Measurements from ENCODE around the gene MAMDC2. TPM values are rescaled to one million over a fixed set of nuclear protein-coding genes. Genes with fewer than 3 reads are reported as not detected.

The MAMDC2 gene
- total and polyA plus RNA-seq, 12 donors = 0.83 to 15.7 (median 5.0) TPM

DNA sequence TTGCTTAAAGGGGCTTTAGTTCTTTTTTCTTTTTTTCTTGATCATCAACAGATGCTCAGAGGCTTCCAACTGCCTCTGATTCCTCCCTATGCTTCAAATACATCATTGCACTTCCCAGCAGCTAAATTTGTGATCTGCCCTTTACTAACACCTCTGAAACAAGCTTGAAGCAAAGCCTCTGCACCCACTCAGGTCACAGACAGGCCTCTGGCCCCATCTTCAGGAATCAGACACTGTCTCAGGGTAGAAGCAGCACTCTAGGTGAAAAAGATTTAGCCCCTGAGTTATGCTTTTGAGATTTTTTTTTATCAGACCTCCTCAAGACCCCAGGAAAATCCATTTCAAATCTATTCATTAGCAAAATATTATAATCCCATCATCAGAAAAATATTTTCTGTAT lies 91.5 kb downstream of the MAMDC2 start:
- TF ChIP-seq POLR2A (IDR thresholded peaks at IDR 0.05) = no peak
- TF ChIP-seq, protein P1, sequence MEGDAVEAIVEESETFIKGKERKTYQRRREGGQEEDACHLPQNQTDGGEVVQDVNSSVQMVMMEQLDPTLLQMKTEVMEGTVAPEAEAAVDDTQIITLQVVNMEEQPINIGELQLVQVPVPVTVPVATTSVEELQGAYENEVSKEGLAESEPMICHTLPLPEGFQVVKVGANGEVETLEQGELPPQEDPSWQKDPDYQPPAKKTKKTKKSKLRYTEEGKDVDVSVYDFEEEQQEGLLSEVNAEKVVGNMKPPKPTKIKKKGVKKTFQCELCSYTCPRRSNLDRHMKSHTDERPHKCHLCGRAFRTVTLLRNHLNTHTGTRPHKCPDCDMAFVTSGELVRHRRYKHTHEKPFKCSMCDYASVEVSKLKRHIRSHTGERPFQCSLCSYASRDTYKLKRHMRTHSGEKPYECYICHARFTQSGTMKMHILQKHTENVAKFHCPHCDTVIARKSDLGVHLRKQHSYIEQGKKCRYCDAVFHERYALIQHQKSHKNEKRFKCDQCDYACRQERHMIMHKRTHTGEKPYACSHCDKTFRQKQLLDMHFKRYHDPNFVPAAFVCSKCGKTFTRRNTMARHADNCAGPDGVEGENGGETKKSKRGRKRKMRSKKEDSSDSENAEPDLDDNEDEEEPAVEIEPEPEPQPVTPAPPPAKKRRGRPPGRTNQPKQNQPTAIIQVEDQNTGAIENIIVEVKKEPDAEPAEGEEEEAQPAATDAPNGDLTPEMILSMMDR (IDR thresholded peaks at IDR 0.05) = no peak
- no peaks in the 10 kb centered on the region for H3K4me1 ChIP-seq (replicated peaks in 1 of 2)
- intact Hi-C loops (cut with DNase I) = no loop called here
- no peaks in the 10 kb centered on the region for H3K9me3 ChIP-seq (replicated peaks in 1 of 3)
- H3K36me3 ChIP-seq (replicated peaks in 1 of 2) = no peaks in the 10 kb centered on the region
- H3K4me3 ChIP-seq = no peak overlapping the region
- no peaks in the 10 kb centered on the region for H3K27me3 ChIP-seq
- H3K27ac ChIP-seq = no peak overlapping the region
- DNase-seq = no peak

DNA sequence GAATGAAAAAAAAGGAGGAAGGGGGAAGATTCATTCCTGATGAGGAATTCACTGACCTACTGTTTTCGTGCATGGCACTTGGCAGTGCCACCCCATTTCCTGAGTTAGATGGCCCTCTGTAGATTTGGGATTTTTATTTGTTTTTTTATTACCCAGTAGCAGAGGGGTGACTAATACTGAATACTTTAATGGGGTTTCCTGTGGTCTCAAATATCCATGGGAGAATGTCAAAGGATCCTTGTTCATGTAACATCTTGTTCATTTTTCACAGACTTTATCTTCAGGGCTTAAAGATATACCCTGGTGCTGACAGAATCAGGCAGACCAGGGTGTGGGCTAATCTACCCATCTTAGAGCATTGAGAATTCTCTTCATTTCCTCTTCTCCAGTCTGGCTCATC lies 93.0 kb downstream of the MAMDC2 start:
- no peak overlapping the region for H3K4me3 ChIP-seq
- 50 to 57% (median 52%) methylated on average over 1 of the region's 1 CpG for WGBS, 4 donors
- no peaks in the 10 kb centered on the region for H3K27me3 ChIP-seq
- no peak overlapping the region for H3K27ac ChIP-seq
- DNase-seq = no peak
- TF ChIP-seq POLR2A (IDR thresholded peaks at IDR 0.05) = no peak
- TF ChIP-seq, protein P1 (IDR thresholded peaks at IDR 0.05) = no peak
- H3K36me3 ChIP-seq (replicated peaks in 1 of 2) = no peaks in the 10 kb centered on the region
- intact Hi-C loops (cut with DNase I) = no loop called here
- H3K4me1 ChIP-seq (replicated peaks in 1 of 2) = no peaks in the 10 kb centered on the region
- no peaks in the 10 kb centered on the region for H3K9me3 ChIP-seq (replicated peaks in 1 of 3)

DNA sequence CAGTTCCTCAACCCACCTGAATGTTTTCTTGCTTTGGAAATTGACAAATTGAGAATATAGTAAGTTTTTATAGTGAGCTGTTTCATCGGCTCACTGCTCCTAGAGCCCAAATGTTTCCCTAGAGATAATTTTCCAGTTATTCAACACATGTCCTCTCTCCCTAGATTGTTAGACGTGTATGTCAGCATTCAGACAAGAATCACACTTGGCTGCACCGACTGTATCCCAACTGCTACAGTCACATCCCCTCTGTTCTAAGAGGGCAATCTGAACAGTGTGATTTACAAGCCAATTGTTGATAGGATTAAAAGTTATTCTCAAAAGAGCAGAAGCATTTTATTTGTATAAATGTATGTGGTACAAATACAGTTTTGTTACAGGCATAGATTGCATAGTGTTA lies 93.9 kb downstream of the MAMDC2 start:
- no peaks in the 10 kb centered on the region for H3K9me3 ChIP-seq (replicated peaks in 1 of 3)
- no peaks in the 10 kb centered on the region for H3K36me3 ChIP-seq (replicated peaks in 1 of 2)
- H3K27me3 ChIP-seq = no peaks in the 10 kb centered on the region
- no peak for DNase-seq
- WGBS, 4 donors = 69 to 80% (median 73%) methylated on average over 3 of the region's 3 CpGs
- TF ChIP-seq, protein P1 (IDR thresholded peaks at IDR 0.05) = no peak
- no peak overlapping the region for H3K27ac ChIP-seq
- no peaks in the 10 kb centered on the region for H3K4me1 ChIP-seq (replicated peaks in 1 of 2)
- intact Hi-C loops (cut with DNase I) = no loop called here
- no peak overlapping the region for H3K4me3 ChIP-seq

DNA sequence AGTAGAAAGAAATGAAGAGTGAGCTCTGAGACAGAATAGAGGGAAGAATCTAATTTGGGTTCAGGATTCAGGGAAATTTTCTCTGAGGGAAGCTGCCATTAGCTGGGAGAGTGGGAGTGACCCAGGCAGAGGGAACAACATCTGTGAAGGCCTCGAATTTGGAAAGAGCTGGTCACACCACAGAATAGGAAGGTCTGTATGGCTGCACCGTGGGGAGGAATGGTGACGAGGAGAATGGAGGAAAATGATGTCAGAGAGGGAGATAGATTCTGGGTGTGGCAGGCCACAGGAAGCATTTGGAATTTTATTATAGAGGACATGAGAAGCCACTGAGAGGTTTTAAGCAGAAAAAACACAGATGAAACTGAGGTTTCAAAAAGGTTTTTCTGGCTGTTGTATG lies 98.5 kb downstream of the MAMDC2 start:
- Histone ChIP-seq H3K4me1 (replicated peaks in 1 of 2) (no peaks in the 10 kb centered on the region), H3K9me3 (replicated peaks in 1 of 3) (no peaks in the 10 kb centered on the region), H3K36me3 (replicated peaks in 1 of 2) (no peaks in the 10 kb centered on the region), H3K27ac (no peak overlapping the region), H3K4me3 (no peak overlapping the region), H3K27me3 (no peaks in the 10 kb centered on the region)
- TF ChIP-seq POLR2A (IDR thresholded peaks at IDR 0.05) = no peak
- TF ChIP-seq, protein P1 (IDR thresholded peaks at IDR 0.05) = no peak
- DNase-seq = no peak
- WGBS, 4 donors = 80 to 89% (median 83%) methylated on average over 3 of the region's 3 CpGs
- intact Hi-C loops (cut with DNase I) = no loop called here

All from adrenal gland (tissue), 12 donors.